ENCODE results near the gene PDHA1. TPM values are rescaled to one million over a fixed set of nuclear protein-coding genes. Genes with fewer than 3 reads are reported as not detected.
A peak's percentile ranks its signal among the peaks of the same experiment; 100 is the strongest.

PDHA1 gene
- total RNA-seq, result 100 to 1,000 TPM; 394 to 823 (median 575) TPM
- polyA plus RNA-seq, result 100 to 1,000 TPM; 374 to 866 (median 679) TPM
- long read RNA-seq, donor 1, transcript PDHA1-204 (12 exons, 3,484 nt), result minor isoform, 8 of 219 reads
- long read RNA-seq, donor 1, transcript PDHA1-206 (11 exons, 3,310 nt), result major isoform, 169 of 219 reads
- long read RNA-seq, donor 1, partial matches to known transcripts, result 3 of 219 reads
- long read RNA-seq, donor 1, other reads (novel, unspliced or antisense), result 34 of 219 reads
- long read RNA-seq, donor 2, transcript PDHA1-204 (12 exons, 3,484 nt), result minor isoform, 39 of 565 reads
- long read RNA-seq, donor 2, transcript PDHA1-213 (11 exons, 3,391 nt), result minor isoform, 6 of 565 reads
- long read RNA-seq, donor 2, transcript PDHA1-206 (11 exons, 3,310 nt), result major isoform, 484 of 565 reads
- long read RNA-seq, donor 2, partial matches to known transcripts, result 15 of 565 reads
- long read RNA-seq, donor 2, other reads (novel, unspliced or antisense), result 14 of 565 reads

DNA sequence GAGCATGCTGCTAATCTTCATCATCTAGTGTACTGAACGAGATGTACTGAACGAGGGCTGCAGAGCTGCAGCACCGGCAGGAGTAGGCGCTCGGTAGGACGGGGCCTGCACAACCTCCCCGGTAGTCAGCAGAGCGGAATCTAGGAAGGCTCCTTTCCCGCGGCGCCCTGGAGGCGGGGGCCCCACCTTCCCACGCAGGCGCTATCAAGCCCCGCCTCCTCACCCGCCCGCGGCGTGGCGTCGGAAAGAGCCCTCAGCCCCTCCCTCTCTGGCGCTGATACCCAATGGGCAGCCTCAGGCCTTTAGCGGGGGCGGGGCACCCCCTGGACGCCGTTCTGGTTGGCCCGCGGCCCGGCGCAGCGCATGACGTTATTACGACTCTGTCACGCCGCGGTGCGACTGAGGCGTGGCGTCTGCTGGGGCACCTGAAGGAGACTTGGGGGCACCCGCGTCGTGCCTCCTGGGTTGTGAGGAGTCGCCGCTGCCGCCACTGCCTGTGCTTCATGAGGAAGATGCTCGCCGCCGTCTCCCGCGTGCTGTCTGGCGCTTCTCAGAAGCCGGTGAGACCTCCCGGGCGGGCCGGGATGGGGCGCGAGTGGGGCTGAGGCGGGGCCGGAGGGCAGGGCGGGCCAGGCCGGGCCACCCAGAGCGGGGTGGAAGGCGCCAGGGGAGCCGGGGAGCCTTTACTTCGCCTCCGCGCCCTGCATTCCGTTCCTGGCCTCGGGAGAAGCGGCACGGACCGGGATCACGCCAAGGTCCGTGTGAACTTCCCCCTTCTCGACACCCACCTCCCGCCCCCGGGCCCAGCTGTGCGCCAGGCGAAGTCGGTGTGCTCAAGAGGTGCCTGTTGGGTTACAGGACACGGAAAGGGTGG is at the start of gene PDHA1:
Gene PDHA1, plus strand, starts transcription at position 393 of the 874 bp plus-strand sequence. Its CDS starts 111 bp downstream, at position 504.
- H3K9me3 ChIP-seq, result no peaks in the 10 kb centered on the region
- whole genome bisulfite sequencing, 3 donors, result 0 to 27% (median 0%) methylated on average over 19 to 81 of the region's 81 CpGs
- DNase-seq (peak; percentile 93 to 97), ATAC-seq (peak; percentile 95 to 98 (median 98))
- H3K27me3 ChIP-seq (ENCODE audit: insufficient read depth in 3 of 3, low read length in 2 of 3), result no peaks in the 10 kb centered on the region
- no peaks in the 10 kb centered on the region for H3K4me1 ChIP-seq
- no peaks in the 10 kb centered on the region for H3K36me3 ChIP-seq (ENCODE audit: insufficient read depth in 1 of 2, low read depth in 1 of 2)
- intact Hi-C loops (cut with DNase I), result loop anchor here in 1 of 2 donors (10.0 kb wide), 1 partner anchor 669 kb away; the partner anchor contains the start of gene RS1
- H3K4me3 ChIP-seq, result peak within 1 kb of the TSS; percentile 81
- H3K27ac ChIP-seq, result peak within 1 kb of the TSS; percentile 85
- TF ChIP-seq, protein P1, sequence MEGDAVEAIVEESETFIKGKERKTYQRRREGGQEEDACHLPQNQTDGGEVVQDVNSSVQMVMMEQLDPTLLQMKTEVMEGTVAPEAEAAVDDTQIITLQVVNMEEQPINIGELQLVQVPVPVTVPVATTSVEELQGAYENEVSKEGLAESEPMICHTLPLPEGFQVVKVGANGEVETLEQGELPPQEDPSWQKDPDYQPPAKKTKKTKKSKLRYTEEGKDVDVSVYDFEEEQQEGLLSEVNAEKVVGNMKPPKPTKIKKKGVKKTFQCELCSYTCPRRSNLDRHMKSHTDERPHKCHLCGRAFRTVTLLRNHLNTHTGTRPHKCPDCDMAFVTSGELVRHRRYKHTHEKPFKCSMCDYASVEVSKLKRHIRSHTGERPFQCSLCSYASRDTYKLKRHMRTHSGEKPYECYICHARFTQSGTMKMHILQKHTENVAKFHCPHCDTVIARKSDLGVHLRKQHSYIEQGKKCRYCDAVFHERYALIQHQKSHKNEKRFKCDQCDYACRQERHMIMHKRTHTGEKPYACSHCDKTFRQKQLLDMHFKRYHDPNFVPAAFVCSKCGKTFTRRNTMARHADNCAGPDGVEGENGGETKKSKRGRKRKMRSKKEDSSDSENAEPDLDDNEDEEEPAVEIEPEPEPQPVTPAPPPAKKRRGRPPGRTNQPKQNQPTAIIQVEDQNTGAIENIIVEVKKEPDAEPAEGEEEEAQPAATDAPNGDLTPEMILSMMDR (IDR thresholded peaks at IDR 0.05), result no peak

DNA sequence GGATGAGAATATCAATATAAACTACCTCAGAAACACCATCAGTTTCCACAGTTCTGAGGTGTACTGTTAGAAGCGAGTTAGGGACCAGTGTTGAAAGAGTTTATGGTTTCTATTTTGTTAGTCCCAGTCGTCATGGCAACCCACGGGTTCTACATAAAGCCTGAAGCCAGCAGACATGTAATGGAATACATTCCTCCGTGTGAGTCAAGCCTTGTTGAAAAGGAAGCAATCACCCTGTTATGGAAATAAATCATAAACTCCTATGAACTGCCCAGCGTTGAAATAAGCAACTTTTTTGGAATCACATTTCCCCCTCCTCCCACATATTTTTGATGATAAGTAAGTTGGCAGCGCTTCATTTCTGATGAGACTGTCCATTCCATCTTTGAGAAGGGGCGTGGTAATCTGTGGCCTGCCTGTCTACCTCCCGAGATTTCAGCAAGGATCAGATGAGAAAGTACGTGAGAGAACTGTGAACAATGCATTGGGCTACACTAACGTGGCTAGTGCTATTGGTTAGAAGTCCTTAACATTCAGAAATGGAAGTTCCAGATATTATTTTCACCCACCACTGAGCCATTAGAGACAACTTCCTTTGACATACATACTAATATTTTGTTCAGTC is 40.4 kb upstream of the PDHA1 start:
- H3K4me1 ChIP-seq, result no peaks in the 10 kb centered on the region
- H3K36me3 ChIP-seq (ENCODE audit: insufficient read depth in 1 of 2, low read depth in 1 of 2), result no peaks in the 10 kb centered on the region
- TF ChIP-seq, protein P1 (IDR thresholded peaks at IDR 0.05), result no peak
- intact Hi-C loops (cut with DNase I), result no loop called here
- H3K9me3 ChIP-seq, result no peaks in the 10 kb centered on the region
- no peak overlapping the region for H3K27ac ChIP-seq
- ATAC-seq (no peak), DNase-seq (peak in 1 of 2 donors; percentile 33)
- H3K4me3 ChIP-seq, result no peak overlapping the region
- H3K27me3 ChIP-seq (ENCODE audit: insufficient read depth in 3 of 3, low read length in 2 of 3), result no peaks in the 10 kb centered on the region
- 30 to 37% (median 33%) methylated on average over 10 of the region's 10 CpGs for WGBS, 3 donors

DNA sequence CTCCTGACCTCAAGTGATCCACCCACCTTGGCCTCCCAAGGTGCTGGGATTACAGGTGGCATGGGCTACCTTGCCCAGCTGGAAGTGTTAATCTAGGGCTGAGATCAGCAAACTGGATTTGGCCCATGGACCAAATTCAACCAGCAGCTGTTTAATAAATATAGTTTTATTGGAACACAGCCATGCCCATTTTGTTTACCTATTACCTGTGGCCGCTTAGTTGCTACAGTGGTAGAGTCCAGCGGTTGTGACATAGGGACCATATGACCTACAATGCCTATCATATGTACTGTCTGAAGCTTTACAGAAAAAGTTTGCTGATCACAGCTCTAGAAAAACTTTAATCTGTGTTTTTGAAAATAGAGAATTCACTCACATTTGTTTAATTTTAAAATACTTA is 17.2 kb upstream of the PDHA1 start:
- Histone ChIP-seq H3K9me3 (no peaks in the 10 kb centered on the region), H3K27ac (no peak overlapping the region), H3K27me3 (ENCODE audit: insufficient read depth in 3 of 3, low read length in 2 of 3) (peaks cover 0 to 3% (median 0%) of the 10 kb centered on the region in 3 donors), H3K36me3 (ENCODE audit: insufficient read depth in 1 of 2, low read depth in 1 of 2) (no peaks in the 10 kb centered on the region), H3K4me1 (no peaks in the 10 kb centered on the region), H3K4me3 (no peak overlapping the region)
- WGBS, 3 donors, result 80 to 84% (median 81%) methylated on average over 2 of the region's 2 CpGs
- ATAC-seq, result no peak
- TF ChIP-seq, protein P1 (IDR thresholded peaks at IDR 0.05), result no peak
- intact Hi-C loops (cut with DNase I), result no loop called here
- DNase-seq, result no peak

DNA sequence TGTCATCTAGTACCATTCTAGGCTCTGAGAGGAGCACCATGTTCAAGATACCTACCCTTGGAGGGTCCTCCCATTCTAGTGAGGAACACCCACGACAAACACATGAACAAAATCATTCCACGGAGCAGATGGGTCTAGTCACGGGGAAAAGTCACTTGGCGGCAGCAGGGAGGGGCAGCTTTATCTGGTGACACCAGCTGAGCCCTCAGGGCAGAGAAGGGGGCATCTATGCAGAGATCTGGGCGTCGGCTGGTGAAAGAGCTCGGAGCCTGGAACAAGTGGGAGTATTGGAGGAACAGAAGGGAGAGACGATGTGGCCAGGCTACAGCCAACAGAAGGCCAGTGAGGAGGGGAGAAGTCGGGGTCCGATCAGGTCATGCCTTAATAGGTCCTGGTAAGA is 11.9 kb upstream of the PDHA1 start:
- Histone ChIP-seq H3K4me1 (no peaks in the 10 kb centered on the region), H3K27me3 (ENCODE audit: insufficient read depth in 3 of 3, low read length in 2 of 3) (peaks cover 0 to 3% (median 0%) of the 10 kb centered on the region in 3 donors), H3K9me3 (peaks cover 16% of the 10 kb centered on the region), H3K36me3 (ENCODE audit: insufficient read depth in 1 of 2, low read depth in 1 of 2) (no peaks in the 10 kb centered on the region), H3K4me3 (no peak overlapping the region), H3K27ac (no peak overlapping the region)
- ATAC-seq (no peak), DNase-seq (no peak)
- intact Hi-C loops (cut with DNase I), result loop anchor here (2.0 to 10.0 kb wide), 3 partner anchors 397 to 940 kb away; no protein-coding TSS in a partner anchor
- 80 to 88% (median 88%) methylated on average over 10 of the region's 10 CpGs for WGBS, 3 donors
- TF ChIP-seq, protein P1 (IDR thresholded peaks at IDR 0.05), result no peak

Data from psoas muscle (tissue), 8 donors.